ENCODE measurements around the gene SAMMSON. TPM values are rescaled to one million over a fixed set of nuclear protein-coding genes. Genes with fewer than 3 reads are reported as not detected.

SAMMSON gene
- polyA plus RNA-seq, 1 of the 3 experiments (the other 2 are of a cell fraction), result not detected

- TF ChIP-seq, protein P1, sequence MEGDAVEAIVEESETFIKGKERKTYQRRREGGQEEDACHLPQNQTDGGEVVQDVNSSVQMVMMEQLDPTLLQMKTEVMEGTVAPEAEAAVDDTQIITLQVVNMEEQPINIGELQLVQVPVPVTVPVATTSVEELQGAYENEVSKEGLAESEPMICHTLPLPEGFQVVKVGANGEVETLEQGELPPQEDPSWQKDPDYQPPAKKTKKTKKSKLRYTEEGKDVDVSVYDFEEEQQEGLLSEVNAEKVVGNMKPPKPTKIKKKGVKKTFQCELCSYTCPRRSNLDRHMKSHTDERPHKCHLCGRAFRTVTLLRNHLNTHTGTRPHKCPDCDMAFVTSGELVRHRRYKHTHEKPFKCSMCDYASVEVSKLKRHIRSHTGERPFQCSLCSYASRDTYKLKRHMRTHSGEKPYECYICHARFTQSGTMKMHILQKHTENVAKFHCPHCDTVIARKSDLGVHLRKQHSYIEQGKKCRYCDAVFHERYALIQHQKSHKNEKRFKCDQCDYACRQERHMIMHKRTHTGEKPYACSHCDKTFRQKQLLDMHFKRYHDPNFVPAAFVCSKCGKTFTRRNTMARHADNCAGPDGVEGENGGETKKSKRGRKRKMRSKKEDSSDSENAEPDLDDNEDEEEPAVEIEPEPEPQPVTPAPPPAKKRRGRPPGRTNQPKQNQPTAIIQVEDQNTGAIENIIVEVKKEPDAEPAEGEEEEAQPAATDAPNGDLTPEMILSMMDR (IDR thresholded peaks at IDR 0.05), result no peak
- no peak for TF ChIP-seq RXRA (IDR thresholded peaks at IDR 0.05; ENCODE audit: borderline replicate concordance, low read depth)
- TF ChIP-seq TAF1 (IDR thresholded peaks at IDR 0.05; ENCODE audit: borderline replicate concordance, low read depth, low read length), result no peak
- no peak for TF ChIP-seq FOXJ3 (CRISPR knock-in tag; IDR thresholded peaks at IDR 0.05)
These were observed 784 bp upstream of the SAMMSON start (continued) for GRCh38 chr3:69998759-69999139.

GRCh38 chr3:70000028-70000410 is 486 bp downstream of the SAMMSON start:
- ChIA-PET CTCF (no interaction called here), POLR2A (no interaction called here)
- Histone ChIP-seq H3K27me3 (ENCODE audit: insufficient read depth) (no peaks in the 10 kb centered on the region), H3K4me3 (ENCODE audit: low read depth in 2 of 2, low read length in 1 of 2) (no peak overlapping the region), H3K4me1 (ENCODE audit: control insufficient read depth in 1 of 2, insufficient read depth in 2 of 2, low read depth in 1 of 2, low read length in 1 of 2) (peaks cover 0 to 12% of the 10 kb centered on the region in 2 experiments; a peak in 3 of 4 replicates), H3K4me2 (no peak overlapping the region), H3K27ac (ENCODE audit: low read depth in 2 of 2, low read length in 1 of 2) (no peak overlapping the region; a peak in 1 of 4 replicates), H4K20me1 (ENCODE audit: insufficient read depth) (no peaks in the 10 kb centered on the region), H3F3A (replicated peaks; ENCODE audit: insufficient read depth) (peaks cover 7% of the 10 kb centered on the region), H3K9ac (no peak overlapping the region), H3K79me2 (ENCODE audit: insufficient read depth) (no peaks in the 10 kb centered on the region), H3K9me3 (no peaks in the 10 kb centered on the region), H3K9me2 (no peaks in the 10 kb centered on the region), H3K36me3 (replicated peaks in 1 of 2; ENCODE audit: control insufficient read depth in 1 of 2, insufficient read depth in 2 of 2, low read length in 1 of 2) (no peaks in the 10 kb centered on the region), H2AFZ (ENCODE audit: low read depth) (no peak overlapping the region)
- TF ChIP-seq TEAD4 (IDR thresholded peaks at IDR 0.05; ENCODE audit: borderline replicate concordance, insufficient read depth) (no peak), MEF2A (IDR thresholded peaks at IDR 0.05; ENCODE audit: borderline replicate concordance, low read depth) (no peak), JUND (IDR thresholded peaks at IDR 0.05) (no peak), FOSL2 (IDR thresholded peaks at IDR 0.05; ENCODE audit: borderline replicate concordance, low read depth) (no peak), TAF1 (IDR thresholded peaks at IDR 0.05; ENCODE audit: borderline replicate concordance, low read depth, low read length) (no peak), NRF1 (IDR thresholded peaks at IDR 0.05; ENCODE audit: low read depth, low read length) (no peak), RAD21 (IDR thresholded peaks at IDR 0.05; ENCODE audit: low read length) (no peak), TCF12 (IDR thresholded peaks at IDR 0.05) (no peak), ZBTB33 (IDR thresholded peaks at IDR 0.05; ENCODE audit: borderline replicate concordance, low read depth) (no peak), RCOR1 (IDR thresholded peaks at IDR 0.05; ENCODE audit: low read length) (no peak), CHD2 (IDR thresholded peaks at IDR 0.05; ENCODE audit: low read length, partially characterized antibody) (no peak), EP300 (IDR thresholded peaks at IDR 0.05; ENCODE audit: borderline replicate concordance in 1 of 2, low read depth in 1 of 2, low read length in 1 of 2) (no peak), YY1 (IDR thresholded peaks at IDR 0.05; ENCODE audit: low read depth) (no peak), RXRA (IDR thresholded peaks at IDR 0.05; ENCODE audit: borderline replicate concordance, low read depth) (no peak)
- TF ChIP-seq, protein P2, sequence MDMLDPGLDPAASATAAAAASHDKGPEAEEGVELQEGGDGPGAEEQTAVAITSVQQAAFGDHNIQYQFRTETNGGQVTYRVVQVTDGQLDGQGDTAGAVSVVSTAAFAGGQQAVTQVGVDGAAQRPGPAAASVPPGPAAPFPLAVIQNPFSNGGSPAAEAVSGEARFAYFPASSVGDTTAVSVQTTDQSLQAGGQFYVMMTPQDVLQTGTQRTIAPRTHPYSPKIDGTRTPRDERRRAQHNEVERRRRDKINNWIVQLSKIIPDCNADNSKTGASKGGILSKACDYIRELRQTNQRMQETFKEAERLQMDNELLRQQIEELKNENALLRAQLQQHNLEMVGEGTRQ (IDR thresholded peaks at IDR 0.05; ENCODE audit: borderline replicate concordance, low read depth, low read length), result no peak
- TF ChIP-seq, protein P3, sequence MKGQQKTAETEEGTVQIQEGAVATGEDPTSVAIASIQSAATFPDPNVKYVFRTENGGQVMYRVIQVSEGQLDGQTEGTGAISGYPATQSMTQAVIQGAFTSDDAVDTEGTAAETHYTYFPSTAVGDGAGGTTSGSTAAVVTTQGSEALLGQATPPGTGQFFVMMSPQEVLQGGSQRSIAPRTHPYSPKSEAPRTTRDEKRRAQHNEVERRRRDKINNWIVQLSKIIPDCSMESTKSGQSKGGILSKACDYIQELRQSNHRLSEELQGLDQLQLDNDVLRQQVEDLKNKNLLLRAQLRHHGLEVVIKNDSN (IDR thresholded peaks at IDR 0.05; ENCODE audit: borderline replicate concordance, low read depth), result no peak
- 88% methylated on average over 11 of the region's 15 CpGs for WGBS (ENCODE audit: low lambda C conversion rate)
- no peak for DNase-seq

All from SK-N-SH (cell line).